Lower leg skin (tissue), 4 donors: ENCODE data around the gene GALNT12. TPM values are rescaled to one million over a fixed set of nuclear protein-coding genes. Genes with fewer than 3 reads are reported as not detected.

Experiments
- DNase-seq, 2 donors: peaks; one replicate each; pipeline ENCODE4 v3.0.0-alpha.2; 2019; ENCODE audit warnings: low spot score in 2 of 2
- H3K4me3 ChIP-seq: fragments of 200-600 bp; sonication (generic); 2 replicates; pipeline ENCODE4 v1.5.1; 2017; ENCODE audit warnings: mild to moderate bottlenecking, low read depth; ENCODE audit not compliant: poor library complexity, severe bottlenecking
- POLR2A ChIP-seq, 2 donors: fragments of 450-650 bp; IDR thresholded peaks; one replicate each; pipeline ENCODE4 v1.6.1; 2016 to 2017; ENCODE audit warnings: antibody characterized with exemption in 2 of 2, mild to moderate bottlenecking in 1 of 2, moderate library complexity in 1 of 2
- WGBS, 2 donors: methylation state at CpG; one replicate each; pipeline ENCODE4 v1.1.5; 2018; 5-methylcytosine and 5-hydroxymethylcytosine counted together
- intact Hi-C: fragments of 100-400 bp; cut with DNase I; formaldehyde crosslinking; loops from one replicate; pipeline ENCODE4 v1.15.0; 2023; ENCODE audit warnings: low total_unique reads
- total RNA-seq, 4 donors: library from RNA; depleted of rRNA; stranded (reverse); fragments of >200 nt; gene quantifications; one replicate each; pipeline ENCODE4 v1.1.0, GENCODE V29; 2016
- TF ChIP-seq, protein P1 (sequence below), 3 donors: fragments of 450-650 bp; IDR thresholded peaks; one replicate each; pipeline ENCODE4 v1.5.1; 2016; ENCODE audit warnings: antibody characterized with exemption in 3 of 3, mild to moderate bottlenecking in 3 of 3, moderate library complexity in 2 of 3

Gene GALNT12
- total RNA-seq, 4 donors from 2014 or later, result 4.9 to 8.5 (median 6.4) TPM

DNA sequence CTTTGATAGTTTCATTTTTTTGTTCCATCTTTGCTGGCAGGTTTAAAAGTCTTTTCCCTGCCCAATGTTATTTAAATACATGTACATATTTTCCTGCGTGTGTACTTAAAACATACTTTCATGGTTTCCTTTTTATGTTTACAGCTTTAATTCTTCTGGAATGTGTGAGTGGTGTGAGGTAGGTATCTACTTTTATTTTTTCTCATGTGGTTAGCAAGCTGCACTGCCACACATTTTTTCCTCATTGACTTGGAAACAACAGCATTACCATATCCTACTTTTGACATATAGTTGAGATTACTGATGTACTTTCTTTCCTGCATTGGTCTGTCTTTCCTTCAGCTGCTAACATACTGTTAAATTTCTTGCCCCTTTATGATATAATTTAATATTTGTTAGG, 84.8 kb downstream of the GALNT12 start:
- TF ChIP-seq, protein P1, sequence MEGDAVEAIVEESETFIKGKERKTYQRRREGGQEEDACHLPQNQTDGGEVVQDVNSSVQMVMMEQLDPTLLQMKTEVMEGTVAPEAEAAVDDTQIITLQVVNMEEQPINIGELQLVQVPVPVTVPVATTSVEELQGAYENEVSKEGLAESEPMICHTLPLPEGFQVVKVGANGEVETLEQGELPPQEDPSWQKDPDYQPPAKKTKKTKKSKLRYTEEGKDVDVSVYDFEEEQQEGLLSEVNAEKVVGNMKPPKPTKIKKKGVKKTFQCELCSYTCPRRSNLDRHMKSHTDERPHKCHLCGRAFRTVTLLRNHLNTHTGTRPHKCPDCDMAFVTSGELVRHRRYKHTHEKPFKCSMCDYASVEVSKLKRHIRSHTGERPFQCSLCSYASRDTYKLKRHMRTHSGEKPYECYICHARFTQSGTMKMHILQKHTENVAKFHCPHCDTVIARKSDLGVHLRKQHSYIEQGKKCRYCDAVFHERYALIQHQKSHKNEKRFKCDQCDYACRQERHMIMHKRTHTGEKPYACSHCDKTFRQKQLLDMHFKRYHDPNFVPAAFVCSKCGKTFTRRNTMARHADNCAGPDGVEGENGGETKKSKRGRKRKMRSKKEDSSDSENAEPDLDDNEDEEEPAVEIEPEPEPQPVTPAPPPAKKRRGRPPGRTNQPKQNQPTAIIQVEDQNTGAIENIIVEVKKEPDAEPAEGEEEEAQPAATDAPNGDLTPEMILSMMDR (IDR thresholded peaks at IDR 0.05), result no peak
- TF ChIP-seq POLR2A (IDR thresholded peaks at IDR 0.05), result no peak
- WGBS, 2 donors, result 58 to 66% methylated on average over 1 of the region's 1 CpG
- intact Hi-C loops, result loop anchor here (2.0 kb wide), 1 partner anchor 69 kb away; no protein-coding TSS in a partner anchor
- H3K4me3 ChIP-seq, result no peak overlapping the region
- no peak for DNase-seq

DNA sequence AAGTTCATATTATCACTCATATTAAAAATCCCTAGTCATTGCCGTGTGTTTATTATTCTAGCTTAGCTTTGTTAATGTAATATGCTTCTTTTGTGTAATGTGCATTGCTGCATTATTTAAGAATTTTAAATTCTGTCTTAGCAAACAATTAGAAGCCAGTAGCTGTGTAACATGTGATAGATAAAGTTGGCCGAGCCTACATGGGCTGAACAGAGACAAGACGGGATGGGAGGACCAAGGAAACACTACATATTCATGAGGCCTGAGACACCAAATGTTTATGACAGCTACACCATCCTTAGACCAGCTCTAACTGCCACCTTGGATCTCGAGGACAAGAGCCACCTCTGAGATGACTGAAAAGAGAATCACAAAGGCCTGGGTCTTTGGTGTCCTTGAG, 85.2 kb downstream of the GALNT12 start:
- intact Hi-C loops, result loop anchor here (2.0 kb wide), 1 partner anchor 70 kb away; no protein-coding TSS in a partner anchor
- peak in 1 of 2 donors; percentile 3 for DNase-seq
- no peak overlapping the region for H3K4me3 ChIP-seq
- WGBS, 2 donors, result 81 to 92% methylated on average over 4 of the region's 4 CpGs
- no peak for TF ChIP-seq POLR2A (IDR thresholded peaks at IDR 0.05)
- TF ChIP-seq, protein P1 (IDR thresholded peaks at IDR 0.05), result no peak

DNA sequence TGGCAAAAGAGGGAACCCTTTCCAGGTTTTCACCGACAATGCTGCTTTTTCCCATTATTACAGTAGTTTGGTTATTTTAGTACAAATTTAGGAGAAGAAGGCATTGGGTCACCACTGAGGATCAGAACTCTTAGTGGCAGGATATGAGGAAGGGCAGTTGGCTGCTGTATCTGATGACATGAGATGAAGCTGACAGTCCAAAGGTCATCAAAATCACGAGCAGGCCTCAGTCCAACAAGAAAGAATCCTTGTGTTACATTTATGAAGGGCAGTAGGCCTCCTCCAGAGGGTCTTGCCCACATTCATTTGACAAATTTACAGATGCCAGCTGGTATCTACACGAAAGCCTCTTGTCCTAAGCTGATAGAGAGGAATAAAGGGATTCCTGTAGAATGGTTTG, 86.7 kb downstream of the GALNT12 start:
- no peak for TF ChIP-seq POLR2A (IDR thresholded peaks at IDR 0.05)
- TF ChIP-seq, protein P1 (IDR thresholded peaks at IDR 0.05), result no peak
- peak in 1 of 2 donors; percentile 32 for DNase-seq
- H3K4me3 ChIP-seq, result no peak overlapping the region
- WGBS, 2 donors, result 85% methylated on average over 3 of the region's 3 CpGs
- intact Hi-C loops, result no loop called here

DNA sequence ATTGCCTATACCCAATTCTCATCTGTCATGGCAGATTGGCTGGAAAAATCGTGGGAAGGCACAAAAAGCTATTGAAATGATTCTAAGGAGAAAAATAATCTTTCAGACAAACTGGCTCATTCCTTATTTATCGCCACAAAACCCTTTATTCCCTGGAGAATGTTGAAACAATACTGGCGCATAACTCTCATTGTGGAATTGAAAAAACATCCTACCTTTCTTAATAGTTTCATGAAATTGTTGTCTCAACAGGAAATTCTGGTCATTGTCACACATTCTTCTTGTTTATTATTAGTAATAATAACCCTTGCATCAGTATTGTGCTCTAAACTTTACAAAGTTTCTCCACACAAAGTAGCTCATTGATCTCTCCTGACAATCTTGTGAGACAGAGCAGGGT, 87.3 kb downstream of the GALNT12 start:
- TF ChIP-seq, protein P1 (IDR thresholded peaks at IDR 0.05), result no peak
- no peak for TF ChIP-seq POLR2A (IDR thresholded peaks at IDR 0.05)
- no peak overlapping the region for H3K4me3 ChIP-seq
- 78 to 85% methylated on average over 3 of the region's 3 CpGs for WGBS, 2 donors
- peak in 1 of 2 donors; percentile 8 for DNase-seq
- intact Hi-C loops, result no loop called here

DNA sequence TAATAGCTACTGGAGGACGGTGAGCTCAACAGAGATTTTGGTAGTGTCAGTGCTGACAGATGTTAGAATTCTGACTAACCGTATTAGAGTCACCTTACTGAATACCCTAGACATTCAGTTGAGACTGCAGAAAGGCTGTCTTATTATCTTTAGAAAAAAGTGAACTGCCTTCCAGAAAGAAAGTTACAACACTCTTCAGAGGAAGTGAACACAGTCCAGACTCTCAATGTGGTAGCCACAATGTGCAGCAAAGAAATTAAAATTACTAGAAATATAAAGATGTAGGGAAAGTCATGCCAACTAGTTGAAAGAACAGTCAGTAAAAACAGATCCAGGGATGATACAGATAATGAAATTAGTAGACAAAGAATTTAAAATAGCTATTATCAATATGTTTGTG, 89.2 kb downstream of the GALNT12 start:
- intact Hi-C loops, result no loop called here
- no peak for DNase-seq
- WGBS, 2 donors, result 93 to 95% methylated on average over 2 of the region's 2 CpGs
- H3K4me3 ChIP-seq, result no peak overlapping the region
- TF ChIP-seq, protein P1 (IDR thresholded peaks at IDR 0.05), result no peak
- no peak for TF ChIP-seq POLR2A (IDR thresholded peaks at IDR 0.05)

DNA sequence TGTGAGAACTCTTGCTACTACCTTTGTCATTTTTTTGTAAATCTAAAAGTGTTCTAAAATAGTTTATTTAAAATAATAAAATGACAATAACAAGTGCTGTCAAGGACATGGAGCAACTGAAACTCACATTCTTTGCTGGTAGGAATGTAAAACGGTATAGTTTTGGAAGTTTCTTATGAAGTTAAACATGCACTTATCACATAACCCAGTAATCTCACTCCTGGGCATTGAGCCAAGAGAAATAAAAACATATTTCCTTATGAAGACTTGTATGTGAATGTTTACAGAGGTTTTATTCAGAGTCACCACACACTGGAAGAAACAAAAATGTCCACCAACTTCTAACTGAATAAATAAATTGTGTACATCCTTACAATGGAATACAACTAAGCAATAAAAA, 90.3 kb downstream of the GALNT12 start:
- H3K4me3 ChIP-seq, result no peak overlapping the region
- DNase-seq, result no peak
- TF ChIP-seq, protein P1 (IDR thresholded peaks at IDR 0.05), result no peak
- TF ChIP-seq POLR2A (IDR thresholded peaks at IDR 0.05), result no peak
- intact Hi-C loops, result no loop called here
- 42 to 46% methylated on average over 1 of the region's 1 CpG for WGBS, 2 donors
